Measurements from ENCODE around the gene MMADHC. TPM values are rescaled to one million over a fixed set of nuclear protein-coding genes. Genes with fewer than 3 reads are reported as not detected.

MMADHC gene
- total RNA-seq, 1 donor from 2014 or later, result 139 TPM

DNA sequence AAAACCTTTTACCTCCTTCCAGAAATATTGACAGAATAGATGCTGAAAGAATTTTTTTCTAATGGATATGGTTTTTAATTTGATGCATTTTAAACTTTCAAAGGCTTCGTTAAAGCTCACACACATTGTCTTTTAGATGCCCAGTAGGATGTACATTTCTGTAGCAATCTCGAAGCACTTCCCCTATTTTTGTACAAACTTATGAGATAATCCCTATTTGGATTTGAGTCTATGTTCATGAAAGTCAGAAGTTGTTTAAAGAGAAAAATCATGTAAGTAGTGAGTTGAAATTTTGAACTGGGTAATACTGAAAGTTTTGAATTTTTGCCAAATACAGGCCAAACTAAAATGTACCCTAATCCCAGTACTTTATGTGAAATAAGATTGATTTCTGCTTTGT, 38.1 kb upstream of the MMADHC start:
- Histone ChIP-seq H3K4me3 (ENCODE audit: low read depth, low read length) (no peak overlapping the region), H3K27me3 (ENCODE audit: control insufficient read depth, insufficient read depth, low read length) (no peaks in the 10 kb centered on the region), H3K36me3 (ENCODE audit: control insufficient read depth, insufficient read depth, low read length) (no peaks in the 10 kb centered on the region)
- DNase-seq (ENCODE audit: low read depth), result no peak
- TF ChIP-seq, protein P1, sequence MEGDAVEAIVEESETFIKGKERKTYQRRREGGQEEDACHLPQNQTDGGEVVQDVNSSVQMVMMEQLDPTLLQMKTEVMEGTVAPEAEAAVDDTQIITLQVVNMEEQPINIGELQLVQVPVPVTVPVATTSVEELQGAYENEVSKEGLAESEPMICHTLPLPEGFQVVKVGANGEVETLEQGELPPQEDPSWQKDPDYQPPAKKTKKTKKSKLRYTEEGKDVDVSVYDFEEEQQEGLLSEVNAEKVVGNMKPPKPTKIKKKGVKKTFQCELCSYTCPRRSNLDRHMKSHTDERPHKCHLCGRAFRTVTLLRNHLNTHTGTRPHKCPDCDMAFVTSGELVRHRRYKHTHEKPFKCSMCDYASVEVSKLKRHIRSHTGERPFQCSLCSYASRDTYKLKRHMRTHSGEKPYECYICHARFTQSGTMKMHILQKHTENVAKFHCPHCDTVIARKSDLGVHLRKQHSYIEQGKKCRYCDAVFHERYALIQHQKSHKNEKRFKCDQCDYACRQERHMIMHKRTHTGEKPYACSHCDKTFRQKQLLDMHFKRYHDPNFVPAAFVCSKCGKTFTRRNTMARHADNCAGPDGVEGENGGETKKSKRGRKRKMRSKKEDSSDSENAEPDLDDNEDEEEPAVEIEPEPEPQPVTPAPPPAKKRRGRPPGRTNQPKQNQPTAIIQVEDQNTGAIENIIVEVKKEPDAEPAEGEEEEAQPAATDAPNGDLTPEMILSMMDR (IDR thresholded peaks at IDR 0.05; ENCODE audit: insufficient read depth, low read length, poor library complexity, severe bottlenecking), result no peak

- no peak for DNase-seq (ENCODE audit: low read depth)
- TF ChIP-seq, protein P1 (IDR thresholded peaks at IDR 0.05; ENCODE audit: insufficient read depth, low read length, poor library complexity, severe bottlenecking), result no peak
- Histone ChIP-seq H3K4me3 (ENCODE audit: low read depth, low read length) (no peak overlapping the region), H3K36me3 (ENCODE audit: control insufficient read depth, insufficient read depth, low read length) (no peaks in the 10 kb centered on the region), H3K27me3 (ENCODE audit: control insufficient read depth, insufficient read depth, low read length) (no peaks in the 10 kb centered on the region)
These were observed 37.7 kb upstream of the MMADHC start for GRCh38 chr2:149625271-149625670.

DNA sequence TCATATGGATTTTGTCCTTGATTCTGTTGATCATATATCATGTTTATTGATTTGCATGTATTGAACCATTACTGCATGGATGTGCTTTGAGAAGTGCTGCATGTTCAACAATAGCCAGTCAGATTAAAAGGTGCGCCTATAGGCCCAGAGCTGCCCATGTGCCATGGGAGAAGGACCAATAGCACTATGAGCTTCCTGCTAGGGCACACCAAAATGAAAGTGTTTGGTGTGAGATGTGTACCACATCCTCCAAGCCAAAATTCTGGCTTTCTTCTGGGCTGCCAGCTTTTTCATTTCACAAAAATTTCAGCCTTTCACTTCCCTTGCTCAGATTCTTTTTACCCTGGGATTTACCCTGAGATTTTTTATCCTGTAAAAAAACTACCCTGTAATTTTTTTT, 34.8 kb upstream of the MMADHC start:
- Histone ChIP-seq H3K27me3 (ENCODE audit: control insufficient read depth, insufficient read depth, low read length) (no peaks in the 10 kb centered on the region), H3K36me3 (ENCODE audit: control insufficient read depth, insufficient read depth, low read length) (no peaks in the 10 kb centered on the region), H3K4me3 (ENCODE audit: low read depth, low read length) (no peak overlapping the region)
- DNase-seq (ENCODE audit: low read depth), result no peak
- TF ChIP-seq, protein P1 (IDR thresholded peaks at IDR 0.05; ENCODE audit: insufficient read depth, low read length, poor library complexity, severe bottlenecking), result no peak

- DNase-seq (ENCODE audit: low read depth), result no peak
- Histone ChIP-seq H3K36me3 (ENCODE audit: control insufficient read depth, insufficient read depth, low read length) (no peaks in the 10 kb centered on the region), H3K4me3 (ENCODE audit: low read depth, low read length) (no peak overlapping the region), H3K27me3 (ENCODE audit: control insufficient read depth, insufficient read depth, low read length) (no peaks in the 10 kb centered on the region)
- TF ChIP-seq, protein P1 (IDR thresholded peaks at IDR 0.05; ENCODE audit: insufficient read depth, low read length, poor library complexity, severe bottlenecking), result no peak
These were observed 29.9 kb upstream of the MMADHC start for GRCh38 chr2:149617476-149617875.

DNA sequence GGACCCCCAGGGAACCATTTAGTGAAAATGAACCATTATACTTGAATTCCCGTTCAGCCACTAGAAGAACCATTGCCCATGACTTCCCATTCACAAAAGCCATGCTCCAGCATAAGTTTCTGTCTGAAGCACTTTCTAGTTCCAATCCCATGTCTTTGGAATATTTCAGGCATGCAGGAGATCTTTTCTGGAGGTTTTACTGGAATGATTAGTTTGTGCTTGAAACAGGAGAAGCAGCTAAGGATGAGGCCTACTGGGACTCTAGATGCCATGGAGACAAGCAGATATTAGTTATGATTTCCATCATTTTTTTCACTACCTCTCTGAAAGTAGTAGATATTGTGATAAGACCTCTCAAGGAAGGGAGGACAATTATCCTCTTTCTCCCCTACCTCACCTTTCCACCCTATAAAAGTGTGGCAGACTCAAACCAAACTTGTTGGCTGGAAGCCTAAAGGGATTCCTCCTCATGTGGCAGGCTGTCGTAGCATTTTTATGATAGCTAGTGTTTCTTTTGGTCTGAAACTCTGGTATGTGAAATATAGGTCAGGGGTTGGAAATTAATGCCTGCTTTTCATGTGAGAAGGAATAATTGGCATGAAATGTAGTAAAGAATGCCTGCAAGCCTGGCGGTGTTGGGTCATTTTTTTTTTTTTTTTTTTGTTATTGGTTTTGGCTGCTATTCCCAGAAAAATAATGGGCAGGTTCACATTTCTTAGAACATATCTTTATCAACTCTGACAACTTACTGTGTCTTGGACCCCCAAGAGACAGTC, 29.3 kb upstream of the MMADHC start:
- TF ChIP-seq, protein P1 (IDR thresholded peaks at IDR 0.05; ENCODE audit: insufficient read depth, low read length, poor library complexity, severe bottlenecking), result no peak
- no peak for DNase-seq (ENCODE audit: low read depth)
- Histone ChIP-seq H3K36me3 (ENCODE audit: control insufficient read depth, insufficient read depth, low read length) (no peaks in the 10 kb centered on the region), H3K4me3 (ENCODE audit: low read depth, low read length) (no peak overlapping the region), H3K27me3 (ENCODE audit: control insufficient read depth, insufficient read depth, low read length) (no peaks in the 10 kb centered on the region)

DNA sequence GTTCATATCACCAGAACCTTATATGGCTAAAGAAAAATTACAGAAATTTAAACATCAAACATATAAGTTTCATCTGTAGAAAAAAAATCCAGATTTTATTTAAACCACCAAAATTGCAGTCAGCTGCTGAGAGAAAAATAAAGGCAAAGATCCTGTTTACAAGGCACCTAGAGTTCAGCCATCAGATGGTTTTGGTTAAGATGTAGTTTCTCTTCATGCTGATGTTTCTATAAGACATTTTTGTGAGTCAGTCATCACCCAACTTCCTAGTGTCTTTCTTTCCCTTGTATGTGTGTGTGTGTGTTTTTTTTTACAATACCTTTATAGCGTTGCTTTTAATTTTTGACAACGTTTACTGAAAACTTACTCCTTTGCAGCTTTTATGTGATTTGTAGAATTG, 26.1 kb upstream of the MMADHC start:
- TF ChIP-seq, protein P1 (IDR thresholded peaks at IDR 0.05; ENCODE audit: insufficient read depth, low read length, poor library complexity, severe bottlenecking), result no peak
- DNase-seq (ENCODE audit: low read depth), result no peak

More for the DNA sequence above, 26.1 kb upstream of the MMADHC start:
- Histone ChIP-seq H3K27me3 (ENCODE audit: control insufficient read depth, insufficient read depth, low read length) (no peaks in the 10 kb centered on the region), H3K4me3 (ENCODE audit: low read depth, low read length) (no peak overlapping the region), H3K36me3 (ENCODE audit: control insufficient read depth, insufficient read depth, low read length) (no peaks in the 10 kb centered on the region)

Measured in kidney epithelial cell (primary cell).